HG02870 (cell line): ENCODE data around the gene BLVRB.

Experiments used
- ATAC-seq: cut with Tn5 transposase; IDR thresholded peaks from one replicate; pipeline ENCODE4 v1.9.1; 2021; ENCODE audit warnings: mild to moderate bottlenecking, moderate library complexity; ENCODE audit not compliant: unreplicated experiment

The BLVRB gene

DNA sequence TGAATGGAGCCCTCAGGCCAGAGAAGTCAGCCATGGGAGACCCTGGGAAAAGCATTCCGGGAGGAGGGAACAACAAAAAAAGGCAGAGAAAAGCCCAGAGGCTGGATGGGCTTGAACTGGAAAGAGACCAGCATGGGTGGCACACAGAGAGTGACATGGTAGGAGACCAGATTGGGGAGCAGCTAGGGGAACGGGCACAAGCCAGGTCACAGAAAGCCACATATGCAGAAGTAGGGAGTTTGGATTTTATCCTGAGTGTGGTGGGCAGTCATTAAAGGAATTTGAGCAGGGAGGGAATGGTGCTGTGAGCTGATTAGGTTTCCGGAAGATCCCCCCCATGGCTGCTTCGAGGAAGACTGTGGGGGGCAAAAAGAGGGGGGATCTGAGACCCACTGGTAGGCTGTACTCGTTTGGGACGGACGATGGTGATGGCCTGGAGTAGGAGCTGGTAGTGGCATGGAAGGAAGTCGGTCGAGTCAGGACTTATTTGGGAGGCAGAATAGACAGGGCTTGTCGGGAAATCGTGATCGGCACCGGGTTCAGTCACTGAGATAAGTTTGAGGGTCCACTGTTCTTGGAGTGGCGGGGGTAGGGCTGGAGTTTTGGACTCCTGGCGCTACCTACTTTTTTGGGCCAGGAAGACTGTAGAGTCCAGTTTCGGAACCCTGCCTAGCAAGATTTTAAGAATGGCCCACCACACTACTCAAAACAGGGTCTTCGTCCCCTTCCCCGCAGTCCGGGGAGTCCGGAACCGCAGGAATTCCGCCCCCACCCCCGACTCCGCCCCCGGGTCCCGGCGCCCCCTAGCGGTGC is 40.7 kb downstream of the BLVRB start:
- no peak for ATAC-seq

DNA sequence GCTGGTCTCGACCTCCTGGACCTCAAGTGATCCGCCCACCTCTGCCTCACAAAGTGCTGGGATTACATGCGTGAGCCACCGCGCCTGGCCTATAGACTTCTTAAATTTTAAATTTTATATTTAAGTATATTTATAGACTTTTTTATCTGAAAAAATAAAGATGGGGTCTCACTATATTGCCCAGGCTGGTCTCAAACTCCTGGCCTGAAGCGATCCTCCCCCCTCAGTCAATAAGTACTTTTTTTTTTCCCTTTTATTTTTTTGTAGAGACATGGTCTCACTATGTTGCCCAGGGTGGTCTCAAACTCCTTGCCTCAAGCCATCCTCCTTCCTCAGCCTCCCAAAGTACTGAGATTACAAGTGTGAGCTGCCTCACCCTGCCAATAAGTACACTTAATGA is 41.6 kb downstream of the BLVRB start:
- ATAC-seq: no peak

DNA sequence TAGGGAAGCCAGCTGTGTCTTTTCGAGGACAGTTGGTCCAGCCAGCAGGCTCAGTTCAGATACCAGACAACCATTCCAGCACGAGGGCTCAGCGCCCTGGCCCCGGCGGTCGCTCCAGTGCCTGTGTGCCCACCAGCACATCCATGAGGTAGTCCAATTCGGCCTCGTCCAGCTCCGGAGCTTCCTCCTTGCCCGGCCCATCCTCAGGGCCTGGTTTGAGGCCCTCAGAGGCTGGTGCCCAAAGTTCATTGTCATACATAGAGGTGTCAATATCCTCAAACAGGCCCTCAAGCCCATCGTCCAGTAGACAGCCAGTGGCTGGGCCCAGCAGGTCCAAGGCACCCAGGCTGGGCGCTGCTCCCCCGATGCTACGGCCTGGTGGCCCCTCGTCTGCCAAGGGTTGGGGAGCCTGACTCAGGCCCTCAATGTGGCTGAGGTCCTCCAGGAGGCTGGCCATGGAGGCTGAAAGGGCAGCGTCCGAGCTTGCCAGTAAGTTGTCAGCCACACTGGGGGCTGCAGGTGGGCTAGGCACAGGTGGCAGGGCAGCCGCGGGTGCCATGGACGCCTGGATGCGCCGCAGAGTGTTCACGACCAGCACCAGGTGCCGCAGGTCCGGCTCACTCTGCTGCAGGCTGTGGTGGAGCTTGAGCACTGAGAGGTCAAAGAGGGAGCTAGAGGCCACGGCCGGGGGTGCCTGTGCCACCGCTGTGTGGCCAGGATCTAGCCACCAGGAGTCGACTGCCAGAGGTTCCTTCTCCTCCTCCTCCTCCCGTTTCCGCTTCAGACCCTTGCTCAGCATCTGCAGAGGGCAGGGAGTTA is 42.6 kb downstream of the BLVRB start:
- ATAC-seq: no peak

DNA sequence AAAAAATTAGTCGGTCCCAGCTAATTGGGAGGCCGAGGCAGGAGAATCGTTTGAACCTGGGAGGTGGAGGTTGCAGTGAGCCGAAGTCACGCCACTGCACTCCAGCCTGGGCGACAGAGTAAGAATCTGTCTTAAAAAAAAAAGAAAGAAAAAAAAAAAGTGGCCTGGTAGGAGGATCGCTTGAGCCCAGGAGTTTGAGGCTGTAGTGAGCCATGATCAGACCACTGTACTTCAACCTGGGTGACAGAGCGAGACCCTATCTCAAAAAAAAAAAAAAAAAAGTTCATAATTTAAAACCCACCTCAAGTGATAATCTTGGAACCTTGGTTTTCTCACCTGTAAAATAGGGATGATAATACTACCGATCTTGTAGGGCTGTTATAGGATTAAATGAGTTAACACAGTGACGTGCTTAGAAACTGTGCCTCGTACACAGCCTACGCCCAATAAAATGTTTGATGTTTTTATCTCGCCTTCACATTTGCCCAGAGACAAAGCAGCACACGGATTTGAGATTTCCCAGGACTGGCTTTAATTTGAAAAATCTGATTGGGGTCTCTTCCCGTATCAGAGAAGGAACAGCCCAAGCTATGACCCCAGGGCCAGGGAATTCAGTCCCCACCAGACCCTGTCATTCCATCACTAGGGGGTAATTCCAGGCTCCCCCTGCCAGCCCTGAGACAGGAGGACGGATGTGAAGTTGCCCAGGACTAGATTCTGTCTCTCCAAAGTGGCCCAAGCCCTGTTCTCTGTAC is 43.4 kb downstream of the BLVRB start:
- ATAC-seq: no peak

DNA sequence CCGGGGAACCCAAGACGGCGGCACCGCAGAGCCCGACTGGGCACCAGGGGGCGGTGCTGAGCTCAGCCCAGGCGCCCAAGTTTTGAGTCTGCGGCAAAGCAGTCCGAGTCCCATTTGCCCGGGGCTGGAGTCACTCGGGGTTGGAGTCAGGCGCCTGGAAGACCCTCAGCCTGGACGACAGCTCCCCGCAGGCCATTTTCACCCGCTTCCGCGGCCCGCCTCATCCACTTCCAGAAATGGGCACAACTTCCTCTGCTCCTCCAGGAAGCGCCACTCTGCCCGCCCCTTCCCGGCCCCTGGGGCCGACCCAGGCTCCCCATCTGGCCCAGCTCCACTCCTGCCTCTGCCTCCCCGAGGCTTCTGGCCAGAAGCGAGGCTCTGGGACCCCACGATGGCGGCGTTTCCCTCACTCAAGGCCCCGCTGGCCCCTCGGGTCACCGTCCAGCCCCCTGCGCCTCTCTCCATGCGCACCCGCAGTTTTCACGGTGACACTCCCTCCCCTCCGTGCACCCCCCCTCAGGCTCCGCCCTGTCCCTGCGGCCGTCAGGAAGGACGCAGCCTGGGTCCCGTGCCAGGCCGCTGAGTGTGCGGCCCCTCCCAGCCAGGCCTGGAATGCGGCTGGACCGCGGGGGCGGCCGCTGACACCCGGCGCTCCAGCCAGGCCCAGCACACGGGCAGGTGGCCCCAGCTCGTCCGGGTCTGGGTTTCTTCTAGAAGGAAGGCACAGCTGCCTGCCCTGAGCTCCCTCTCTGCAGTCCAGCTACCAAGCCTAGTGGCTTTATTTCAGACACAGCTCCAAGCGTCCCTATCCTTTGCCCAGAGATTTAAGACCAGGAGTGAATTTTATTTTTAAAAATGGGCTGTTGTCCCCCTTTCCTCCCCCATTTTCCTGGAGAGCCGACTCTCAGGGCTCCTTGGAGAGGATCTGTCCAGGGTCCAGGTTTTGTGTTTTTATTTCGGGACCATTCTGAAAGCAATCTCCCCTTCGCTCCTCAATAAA is 44.5 kb downstream of the BLVRB start:
- ATAC-seq: peak; percentile 32

DNA sequence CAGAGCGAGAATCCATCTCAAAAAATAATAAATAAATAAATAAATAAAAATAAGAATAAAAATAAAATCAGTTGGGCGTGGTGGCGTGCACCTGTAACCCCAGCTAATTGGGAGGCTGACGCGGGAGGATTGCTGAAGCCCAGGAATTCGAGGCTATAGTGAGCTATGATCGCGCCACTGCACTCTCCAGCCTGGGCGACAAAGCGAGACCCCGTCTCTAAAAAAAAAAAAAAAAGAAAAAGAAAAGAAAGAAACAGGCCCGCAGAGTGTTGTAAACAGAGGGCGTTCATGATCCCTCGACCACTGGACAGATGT is 45.1 kb downstream of the BLVRB start:
- no peak for ATAC-seq

DNA sequence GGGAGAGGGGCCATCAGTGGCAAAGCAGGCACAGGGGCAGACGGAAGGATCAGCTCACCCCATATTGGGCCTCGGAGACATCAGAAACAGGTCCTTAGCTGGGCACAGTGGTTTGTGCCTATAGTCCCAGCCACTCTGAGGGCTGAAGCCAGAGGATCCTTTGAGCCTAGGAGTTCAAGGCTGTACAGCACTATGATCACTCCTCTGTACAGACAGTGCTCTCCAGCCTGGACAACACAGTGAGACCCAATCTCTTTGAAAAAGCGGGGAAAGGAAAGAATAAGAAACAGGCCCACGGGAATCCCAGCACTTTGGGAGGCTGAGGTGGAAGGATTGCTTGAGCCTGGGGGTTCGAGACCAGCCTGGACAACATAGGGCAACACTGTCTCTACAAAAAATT is 45.8 kb downstream of the BLVRB start:
- ATAC-seq: no peak

DNA sequence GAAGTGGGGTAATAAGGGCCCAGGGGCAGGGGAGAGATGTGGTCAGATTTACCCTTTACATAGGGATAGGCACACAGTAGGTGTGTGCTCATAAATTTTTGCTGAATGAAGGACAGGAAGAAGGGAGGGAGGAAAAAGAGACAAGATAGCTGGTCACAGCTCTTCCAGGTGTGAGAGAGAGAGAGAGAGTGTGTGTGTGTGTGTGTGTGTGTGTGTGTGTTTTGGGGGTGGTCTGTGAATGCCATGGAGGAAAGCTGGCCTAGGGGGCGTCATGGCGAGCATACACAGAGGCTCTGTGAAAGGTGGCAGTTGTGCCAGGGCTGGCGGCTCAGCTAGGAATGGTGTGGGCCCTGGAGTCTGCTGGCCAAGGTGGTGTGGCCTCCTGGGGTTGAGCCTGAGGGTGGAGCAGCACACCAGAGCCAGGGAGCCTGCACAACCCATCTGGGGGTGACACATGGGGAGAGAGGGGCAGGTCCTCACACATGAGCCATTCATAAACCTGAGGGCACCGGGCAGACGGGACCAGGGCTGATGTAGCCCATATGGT is 46.4 kb downstream of the BLVRB start:
- no peak for ATAC-seq

DNA sequence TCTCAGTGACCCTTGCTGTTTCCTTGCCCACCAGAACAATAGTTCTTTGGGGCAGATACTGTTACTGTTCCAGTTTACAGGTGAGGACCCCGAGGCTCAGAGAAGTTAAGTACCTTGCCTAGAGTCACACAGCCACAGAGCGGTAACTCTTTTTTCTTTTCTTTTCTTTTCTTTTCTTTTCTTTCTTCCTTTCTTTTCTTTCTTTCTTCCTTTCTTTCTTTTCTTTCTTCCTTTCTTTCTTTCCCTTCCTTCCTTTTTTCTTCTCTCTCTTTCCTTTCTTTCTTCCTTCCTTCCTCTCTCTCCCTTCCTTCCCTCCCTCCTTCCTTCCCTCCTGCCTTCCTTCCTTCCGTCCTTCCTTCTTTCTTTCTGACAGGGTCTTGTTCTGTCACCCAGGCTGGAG is 47.5 kb downstream of the BLVRB start:
- no peak for ATAC-seq

DNA sequence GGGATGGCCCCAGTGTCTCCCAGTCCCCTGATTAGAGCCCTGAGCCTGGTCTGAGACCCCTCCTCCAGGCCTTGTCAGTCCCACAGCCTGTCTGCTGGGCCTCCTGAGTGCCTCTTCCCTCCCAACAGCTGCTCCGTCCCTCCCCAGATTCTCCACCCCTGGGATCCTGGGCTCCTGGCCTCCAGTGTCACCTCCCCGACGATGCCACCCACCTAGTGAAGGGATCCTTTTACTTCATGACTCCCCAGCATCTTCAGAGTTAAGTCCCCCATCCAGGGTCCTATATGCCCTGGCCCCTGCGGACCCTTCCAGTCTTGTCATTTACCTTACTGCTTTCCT is 47.9 kb downstream of the BLVRB start:
- no peak for ATAC-seq

DNA sequence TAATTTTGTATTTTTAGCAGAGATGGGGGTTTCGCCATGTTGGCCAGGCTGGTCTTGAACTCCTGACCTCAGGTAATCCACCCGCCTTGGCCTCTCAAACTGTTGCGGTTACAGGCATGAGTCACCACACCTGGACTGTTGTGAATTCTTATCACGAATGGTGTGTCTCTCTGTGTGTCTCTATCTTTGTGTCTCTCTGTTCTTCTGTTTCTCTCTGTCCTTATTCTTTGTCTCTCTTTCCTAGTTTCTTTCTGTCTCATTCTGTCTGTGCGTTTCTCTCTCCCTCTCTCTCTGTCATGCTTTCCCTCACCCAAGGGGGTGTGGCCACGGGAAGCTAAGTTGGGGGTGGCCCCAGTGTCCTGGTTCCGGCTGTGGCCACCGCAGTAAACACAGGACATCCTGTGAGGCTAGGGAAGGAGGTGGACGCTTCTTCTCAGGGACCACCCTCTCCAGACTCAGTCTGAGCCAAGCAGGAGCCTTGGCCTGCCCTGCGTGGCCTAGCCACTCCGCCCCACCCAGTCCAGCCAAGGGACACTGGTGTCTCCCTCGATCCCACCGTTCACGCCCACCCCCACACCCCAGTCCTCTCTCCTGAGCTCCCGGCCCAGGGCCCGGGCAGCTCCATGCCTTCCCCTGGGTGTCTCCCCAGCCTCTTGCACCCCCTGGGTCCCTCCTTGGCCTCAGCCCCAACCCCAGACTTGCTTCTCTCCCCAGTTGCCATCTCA is 48.5 kb downstream of the BLVRB start:
- ATAC-seq: no peak

DNA sequence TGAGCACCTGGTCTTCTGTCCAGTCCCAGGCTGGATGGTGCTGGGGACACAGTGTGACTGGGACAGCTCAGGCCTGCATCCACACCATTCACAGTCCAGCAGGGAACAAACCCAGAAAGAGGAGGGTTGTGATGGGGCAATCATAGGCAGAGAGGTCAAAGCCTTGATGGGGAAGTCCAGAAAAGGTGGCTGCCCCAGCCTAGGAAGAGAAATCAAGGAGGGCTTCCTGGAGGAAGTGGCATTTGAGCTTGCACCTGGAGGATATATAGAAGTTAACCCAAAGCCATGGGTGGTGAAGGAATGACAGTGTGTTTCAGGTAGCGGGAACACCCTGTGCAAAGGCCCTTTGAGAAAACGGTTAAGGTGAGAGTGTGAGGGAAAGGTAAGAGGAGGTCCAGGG is 49.8 kb downstream of the BLVRB start:
- no peak for ATAC-seq

DNA sequence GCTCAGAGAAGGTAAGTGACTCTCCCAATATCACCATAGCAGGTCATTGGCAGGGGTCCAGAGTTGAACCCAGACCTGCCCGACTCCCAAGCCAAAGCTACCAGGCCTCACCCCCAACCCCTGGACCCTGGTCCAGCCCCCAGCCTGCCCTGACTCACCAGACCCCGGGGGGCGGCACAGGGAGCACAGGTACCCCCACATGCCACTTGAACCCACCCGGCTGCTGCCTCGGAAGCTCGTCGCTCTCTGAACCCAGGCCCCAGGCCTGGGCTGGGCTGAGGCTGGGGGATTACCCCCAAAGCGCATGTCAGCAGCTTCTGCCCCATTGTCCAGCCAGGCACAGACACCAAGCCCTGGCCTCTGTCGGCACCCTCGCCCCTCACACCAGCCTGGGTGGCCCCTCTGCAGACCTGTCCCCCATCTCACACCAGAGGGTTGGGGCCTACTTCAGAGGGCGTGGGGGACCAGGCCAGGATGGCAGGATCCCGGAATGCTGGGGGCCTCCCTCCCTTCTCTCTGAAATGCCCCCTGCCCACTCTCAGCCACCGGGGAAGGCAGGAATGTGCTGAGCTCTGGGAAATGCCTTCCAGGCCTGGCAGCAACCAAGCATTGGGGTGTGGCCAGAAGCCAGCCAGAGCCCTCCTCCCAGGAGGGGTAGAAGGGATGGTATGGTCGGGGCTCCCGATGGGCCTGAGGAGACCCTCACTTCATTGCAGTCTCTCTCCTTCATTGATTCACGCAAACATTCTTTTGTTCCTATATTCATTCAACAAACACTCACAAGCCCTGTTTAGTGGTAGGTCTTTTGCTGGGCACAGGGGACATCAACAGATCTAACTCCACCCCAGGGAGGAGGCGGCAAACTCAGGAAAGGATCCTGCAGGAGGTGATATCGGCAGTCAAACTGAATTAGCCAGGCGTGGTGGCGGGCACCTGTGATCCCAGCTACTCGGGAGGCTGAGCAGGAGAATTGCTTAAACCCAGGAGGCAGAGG is 50.7 kb downstream of the BLVRB start:
- ATAC-seq: no peak

DNA sequence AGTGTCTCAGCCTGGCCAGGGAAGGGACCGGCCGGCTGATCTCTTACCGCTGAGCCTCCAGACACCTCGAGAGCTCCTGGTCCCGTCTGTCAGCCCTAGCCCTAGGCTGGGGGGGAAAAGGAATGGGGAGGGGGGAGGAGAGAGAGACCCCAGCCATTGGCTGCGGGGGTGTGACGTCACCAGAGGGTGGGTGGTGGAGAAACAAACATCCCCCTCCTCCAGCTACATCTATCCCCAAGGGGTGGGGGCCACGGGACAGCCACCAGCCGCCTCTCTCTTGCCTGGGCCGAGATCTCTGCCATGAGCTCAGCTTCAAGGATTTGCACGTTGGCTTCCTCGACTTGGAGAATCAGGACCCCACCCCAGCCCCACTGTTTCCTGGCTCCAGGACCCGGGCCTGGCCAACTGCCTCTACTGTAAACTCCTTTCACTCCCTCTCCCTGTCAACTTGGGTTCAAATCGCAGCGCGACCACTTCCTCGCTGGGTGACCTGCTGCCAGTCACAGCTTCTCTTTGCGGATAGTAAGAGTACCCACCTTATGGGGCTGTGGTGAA is 52.2 kb downstream of the BLVRB start, which contains the start of gene PRX:
Gene PRX, minus strand, starts transcription at position 88 of the 555 bp plus-strand sequence. CDS start 5,446 bp downstream, outside the sequence.
- no peak for ATAC-seq

DNA sequence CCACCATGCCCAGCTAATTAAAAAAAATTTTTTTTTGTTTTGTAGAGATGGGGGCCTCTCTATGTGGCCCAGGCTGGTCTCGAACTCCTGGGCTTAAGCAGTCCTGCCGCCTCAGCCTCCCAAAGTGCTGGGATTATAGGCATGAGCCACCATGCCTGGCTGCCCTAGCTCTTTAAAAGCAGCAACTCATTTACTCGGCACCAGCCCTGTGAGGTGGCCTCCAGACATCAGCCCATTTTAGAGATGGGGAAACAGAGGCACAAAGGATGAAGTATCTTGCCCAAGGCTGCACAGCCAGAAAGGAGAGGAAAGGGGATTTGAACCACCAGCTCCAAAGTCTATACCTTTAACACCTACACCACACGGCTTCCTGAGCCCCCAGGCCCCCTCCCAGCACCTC is 52.7 kb downstream of the BLVRB start:
- ATAC-seq: no peak

DNA sequence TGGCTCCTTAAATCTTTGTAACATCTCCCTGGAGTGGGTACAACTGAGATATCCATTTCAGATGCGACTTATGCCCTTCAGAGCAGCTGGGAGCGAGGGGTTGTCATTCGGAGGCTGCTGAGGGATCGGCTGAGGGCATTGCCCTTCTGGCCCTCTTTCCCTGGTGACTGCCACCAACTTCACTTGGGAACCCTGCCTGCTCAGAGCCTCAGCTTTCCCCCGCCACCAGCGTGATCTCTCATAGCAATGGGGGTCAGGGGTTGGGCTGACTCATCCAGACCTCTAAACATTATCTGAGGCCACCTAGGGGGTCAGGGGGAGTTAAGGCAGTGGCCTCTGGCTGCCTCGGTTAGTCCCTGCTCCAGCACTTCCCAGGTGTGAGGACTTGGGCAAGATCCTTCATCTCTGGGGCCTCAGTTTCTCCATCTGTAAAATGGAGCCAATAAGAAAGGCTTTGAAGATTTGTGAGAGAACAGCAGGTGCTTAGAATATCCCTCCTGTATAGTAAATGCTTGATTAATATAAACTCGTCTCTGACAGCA is 53.5 kb downstream of the BLVRB start:
- ATAC-seq: no peak

DNA sequence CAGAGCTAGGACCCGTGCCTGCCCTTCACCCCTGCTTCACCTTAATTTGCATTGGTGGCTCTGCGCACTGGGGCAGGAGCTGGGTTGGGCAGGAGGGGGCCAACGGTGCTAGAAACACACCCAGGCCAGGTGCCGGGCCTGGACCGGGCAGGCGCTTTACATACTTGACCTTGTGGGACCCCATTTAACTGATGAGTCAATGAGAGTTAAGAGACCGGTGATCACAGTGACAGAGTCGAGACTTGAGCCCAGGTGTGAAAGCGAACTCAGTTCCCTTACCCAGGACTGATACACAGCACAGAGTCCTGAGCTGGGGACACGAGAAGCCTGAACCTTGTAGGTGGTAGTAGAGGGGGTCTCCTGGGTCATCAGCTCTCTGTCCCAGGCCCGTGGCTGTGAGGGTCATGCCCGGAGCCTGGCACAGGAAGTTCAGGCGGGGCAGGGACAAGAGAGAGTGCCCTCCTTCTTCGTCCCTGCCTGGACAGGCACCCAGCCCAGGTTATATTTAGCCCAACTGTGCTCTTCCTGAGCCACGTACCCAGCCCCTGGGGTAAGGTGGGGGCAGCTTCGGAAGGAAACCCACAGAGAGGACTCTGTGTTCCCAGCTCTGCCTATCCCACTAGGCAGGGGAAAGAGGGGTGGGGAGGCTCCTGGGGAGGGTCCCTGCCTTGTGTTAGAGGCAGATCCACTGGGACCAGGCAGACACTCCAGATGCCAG is 54.3 kb downstream of the BLVRB start:
- no peak for ATAC-seq
